IMR-90 (cell line): ENCODE measurements around the gene FOSL1. TPM values are rescaled to one million over a fixed set of nuclear protein-coding genes. Genes with fewer than 3 reads are reported as not detected.

Experiments used
- ATAC-seq: fragments of 200-7000 bp; cut with Tn5 transposase; 2 replicates; pipeline ENCODE4 v1.9.1; 2020; ENCODE audit warnings: low read depth, mild to moderate bottlenecking, moderate library complexity
- BruUV-seq: library from RNA; stranded (reverse); fragments of 400-500 nt; replicated peaks from 2 replicates; lab custom pipeline; 2021; lab: Mats Ljungman, UMichigan
- CTCF ChIA-PET: fragments of 300-600 bp; formaldehyde crosslinking; extraction: SDS; loops from one replicate; lab custom pipeline; 2021; ENCODE audit warnings: antibody characterized with exemption; lab: Yijun Ruan, JAX
- POLR2A ChIA-PET: fragments of 300-600 bp; sonication (Branson Sonifier 250); formaldehyde crosslinking; loops from one replicate; lab custom pipeline; 2022; ENCODE audit warnings: antibody characterized with exemption; ENCODE audit not compliant: unreplicated experiment; lab: Charles Lee
- DNase-seq: peaks from one replicate; pipeline ENCODE4 v3.0.0; 2013
- H2AFZ ChIP-seq: replicated peaks from 2 replicates; pipeline ENCODE3; 2013; ENCODE audit warnings: low read length, mild to moderate bottlenecking; ENCODE audit not compliant: poor library complexity
- H2AK5ac ChIP-seq: 2 replicates; pipeline ENCODE4 v1.6.1; 2013; ENCODE audit warnings: low read depth, low read length, inconsistent platforms
- H2AK9ac ChIP-seq: replicated peaks from 2 replicates; pipeline ENCODE3; 2013; ENCODE audit warnings: mild to moderate bottlenecking, low read depth, low read length, moderate library complexity; ENCODE audit not compliant: poor library complexity
- H2BK120ac ChIP-seq: 2 replicates; pipeline ENCODE4 v1.6.1; 2013; ENCODE audit warnings: low read depth, low read length, inconsistent platforms
- H2BK15ac ChIP-seq: 3 replicates; pipeline ENCODE4 v1.6.1; 2013; ENCODE audit warnings: low read depth, low read length, inconsistent platforms
- H2BK20ac ChIP-seq: 2 replicates; pipeline ENCODE4 v1.6.1; 2013; ENCODE audit warnings: low read depth, mild to moderate bottlenecking, inconsistent platforms, low read length, moderate library complexity
- H2BK5ac ChIP-seq: 2 replicates; pipeline ENCODE4 v1.6.1; 2013; ENCODE audit warnings: mild to moderate bottlenecking, low read depth, low read length, inconsistent platforms; ENCODE audit not compliant: poor library complexity, severe bottlenecking
- H3K14ac ChIP-seq: replicated peaks from 2 replicates; pipeline ENCODE4 v1.6.1; 2013; ENCODE audit warnings: low read depth, low read length, inconsistent platforms
- H3K18ac ChIP-seq: 2 replicates; pipeline ENCODE4 v1.6.1; 2013; ENCODE audit warnings: low read depth, low read length, control low read depth
- H3K23ac ChIP-seq: 2 replicates; pipeline ENCODE4 v1.6.1; 2013; ENCODE audit warnings: low read depth, low read length, inconsistent platforms
- H3K27ac ChIP-seq: 2 replicates; pipeline ENCODE4 v1.5.1; 2013; ENCODE audit warnings: mild to moderate bottlenecking, control low read depth, low read length; ENCODE audit not compliant: insufficient read depth
- H3K27me3 ChIP-seq: 2 replicates; pipeline ENCODE4 v1.6.1; 2013; ENCODE audit warnings: low read length; ENCODE audit not compliant: control insufficient read depth, insufficient read depth
- H3K36me3 ChIP-seq: 2 replicates; pipeline ENCODE4 v1.6.1; 2013; ENCODE audit warnings: low read length, mixed read lengths; ENCODE audit not compliant: control insufficient read depth, insufficient read depth
- H3K4ac ChIP-seq: 2 replicates; pipeline ENCODE4 v1.6.1; 2013; ENCODE audit warnings: low read depth, low read length, inconsistent platforms
- H3K4me1 ChIP-seq: 2 replicates; pipeline ENCODE4 v1.6.1; 2013; ENCODE audit warnings: low read length, mixed read lengths; ENCODE audit not compliant: control insufficient read depth, insufficient read depth
- H3K4me2 ChIP-seq: 2 replicates; pipeline ENCODE4 v1.6.1; 2013; ENCODE audit warnings: low read depth, mild to moderate bottlenecking, control low read depth, low read length, moderate library complexity
- H3K4me3 ChIP-seq: 2 replicates; pipeline ENCODE4 v1.5.1; 2013; ENCODE audit warnings: low read depth, mild to moderate bottlenecking, control low read depth, low read length, moderate library complexity; ENCODE audit not compliant: insufficient read depth
- H3K56ac ChIP-seq: 2 replicates; pipeline ENCODE4 v1.6.1; 2013; ENCODE audit warnings: low read length, inconsistent platforms; ENCODE audit not compliant: insufficient read depth; ENCODE audit errors: extremely low read depth
- H3K79me1 ChIP-seq, 2 experiments: 2 replicates each; pipeline ENCODE4 v1.6.1; 2013; ENCODE audit warnings: low read length in 2 of 2, inconsistent platforms in 1 of 2, low read depth in 1 of 2
- H3K9ac ChIP-seq: 2 replicates; pipeline ENCODE4 v1.6.1; 2013; ENCODE audit warnings: low read depth, low read length, control low read depth
- H3K9me1 ChIP-seq: 2 replicates; pipeline ENCODE4 v1.6.1; 2013; ENCODE audit warnings: low read length, inconsistent platforms; ENCODE audit not compliant: insufficient read depth
- H3K9me3 ChIP-seq: 2 replicates; pipeline ENCODE4 v1.6.1; 2013; ENCODE audit warnings: low read length; ENCODE audit not compliant: control insufficient read depth, insufficient read depth
- H4K20me1 ChIP-seq: 2 replicates; pipeline ENCODE4 v1.6.1; 2013; ENCODE audit warnings: low read length, inconsistent platforms; ENCODE audit not compliant: insufficient read depth
- H4K5ac ChIP-seq: 2 replicates; pipeline ENCODE4 v1.6.1; 2013; ENCODE audit warnings: mild to moderate bottlenecking, low read depth, low read length, control low read depth
- H4K8ac ChIP-seq, 2 experiments: 2 replicates each; pipeline ENCODE4 v1.6.1; 2013; ENCODE audit warnings: low read depth in 2 of 2, low read length in 2 of 2, control low read depth in 1 of 2, inconsistent platforms in 1 of 2
- H4K91ac ChIP-seq: 2 replicates; pipeline ENCODE4 v1.6.1; 2013; ENCODE audit warnings: low read depth, low read length, inconsistent platforms; ENCODE audit not compliant: insufficient read depth
- BHLHE40 ChIP-seq: fragments of 150-350 bp; IDR thresholded peaks from 2 replicates; pipeline ENCODE4 v1.6.1; 2016; ENCODE audit warnings: mild to moderate bottlenecking, low read depth, low read length
- CEBPB ChIP-seq: IDR thresholded peaks from 2 replicates; pipeline ENCODE4 v1.6.1; 2012; ENCODE audit warnings: low read depth, low read length, improper control_type of control experiment
- CHD1 ChIP-seq: IDR thresholded peaks from 2 replicates; pipeline ENCODE4 v1.6.1; 2012; ENCODE audit warnings: low read depth, low read length, improper control_type of control experiment
- ELK1 ChIP-seq: fragments of 150-350 bp; IDR thresholded peaks from 2 replicates; pipeline ENCODE4 v1.6.1; 2016; ENCODE audit warnings: low read depth, mild to moderate bottlenecking, low read length, moderate library complexity, borderline replicate concordance
- FOS ChIP-seq: fragments of 150-350 bp; IDR thresholded peaks from 2 replicates; pipeline ENCODE4 v1.6.1; 2016; ENCODE audit warnings: low read depth, low read length
- MAFK ChIP-seq: IDR thresholded peaks from 2 replicates; pipeline ENCODE4 v1.6.1; 2012; ENCODE audit warnings: low read depth, low read length, improper control_type of control experiment
- MAZ ChIP-seq: IDR thresholded peaks from 2 replicates; pipeline ENCODE4 v1.6.1; 2012; ENCODE audit warnings: low read depth, mild to moderate bottlenecking, low read length, improper control_type of control experiment, moderate library complexity, borderline replicate concordance
- MXI1 ChIP-seq: IDR thresholded peaks from 2 replicates; pipeline ENCODE4 v1.6.1; 2012; ENCODE audit warnings: low read depth, mild to moderate bottlenecking, low read length, moderate library complexity, borderline replicate concordance
- NFE2L2 ChIP-seq: fragments of 150-350 bp; IDR thresholded peaks from 2 replicates; pipeline ENCODE4 v1.6.1; 2016; ENCODE audit warnings: low read depth, mild to moderate bottlenecking, low read length
- POLR2A ChIP-seq: IDR thresholded peaks from 2 replicates; pipeline ENCODE4 v1.6.1; 2012; ENCODE audit warnings: mild to moderate bottlenecking, low read depth, low read length
- RAD21 ChIP-seq: IDR thresholded peaks from 2 replicates; pipeline ENCODE4 v1.6.1; 2012; ENCODE audit warnings: low read length, improper control_type of control experiment
- RCOR1 ChIP-seq: IDR thresholded peaks from 2 replicates; pipeline ENCODE4 v1.6.1; 2012; ENCODE audit warnings: mild to moderate bottlenecking, low read length, improper control_type of control experiment; ENCODE audit not compliant: insufficient replicate concordance
- RFX5 ChIP-seq: IDR thresholded peaks from 2 replicates; pipeline ENCODE4 v1.8.0; 2012; ENCODE audit warnings: low read depth, mild to moderate bottlenecking, low read length, moderate library complexity
- SMC3 ChIP-seq: fragments of 150-350 bp; IDR thresholded peaks from 2 replicates; pipeline ENCODE4 v1.6.1; 2016; ENCODE audit warnings: low read depth, mild to moderate bottlenecking, antibody characterized with exemption, low read length, moderate library complexity
- USF2 ChIP-seq: fragments of 150-350 bp; IDR thresholded peaks from 2 replicates; pipeline ENCODE4 v1.6.1; 2017; ENCODE audit warnings: mild to moderate bottlenecking, antibody characterized with exemption, low read length, low read depth
- WGBS, 2 experiments: methylation state at CpG; one replicate each; pipeline versions ENCODE4 v1.1.5 to v1.1.7; 2013; ENCODE audit warnings: missing lambda C conversion rate in 2 of 2; ENCODE audit not compliant: insufficient read length in 1 of 2; ENCODE audit errors: extremely low coverage in 2 of 2; 5-methylcytosine and 5-hydroxymethylcytosine counted together
- dilution Hi-C: fragments of 300-500 bp; cut with HindIII; formaldehyde crosslinking; loops from one replicate; pipeline ENCODE4 v1.14.3; 2018; ENCODE audit warnings: low sequenced_read_pairs; ENCODE audit not compliant: unreplicated experiment
- in situ Hi-C: fragments of 300-500 bp; cut with MboI; formaldehyde crosslinking; loops from 3 replicates; pipeline ENCODE4 v1.14.3; 2019; ENCODE audit warnings: low sequenced_read_pairs, inconsistent platforms, mixed read lengths
- intact Hi-C: fragments of 100-400 bp; cut with micrococcal nuclease; formaldehyde crosslinking; loops from 2 replicates; pipeline ENCODE4 v1.10.0; 2022
- polyA plus RNA-seq, 3 experiments: library from polyadenylated mRNA; depleted of rRNA; stranded (reverse); fragments of >200 nt; gene quantifications; 2 replicates each; pipeline ENCODE4 v1.2.3, GENCODE V29; 2012; ENCODE audit warnings: low replicate concordance in 1 of 3
- total RNA-seq: library from RNA; depleted of rRNA; stranded (reverse); fragments of >200 nt; gene quantifications from 2 replicates; pipeline ENCODE4 v1.2.3, GENCODE V29; 2012
- TF ChIP-seq, protein P1 (sequence below): conservative IDR thresholded peaks from 2 replicates; pipeline ENCODE4 v1.5.1; 2012; ENCODE audit warnings: mild to moderate bottlenecking, low read depth, low read length, improper control_type of control experiment

FOSL1 gene
- total and polyA plus RNA-seq, 2 of the 4 experiments (the other 2 are of a cell fraction): 17.2 to 107 TPM

DNA sequence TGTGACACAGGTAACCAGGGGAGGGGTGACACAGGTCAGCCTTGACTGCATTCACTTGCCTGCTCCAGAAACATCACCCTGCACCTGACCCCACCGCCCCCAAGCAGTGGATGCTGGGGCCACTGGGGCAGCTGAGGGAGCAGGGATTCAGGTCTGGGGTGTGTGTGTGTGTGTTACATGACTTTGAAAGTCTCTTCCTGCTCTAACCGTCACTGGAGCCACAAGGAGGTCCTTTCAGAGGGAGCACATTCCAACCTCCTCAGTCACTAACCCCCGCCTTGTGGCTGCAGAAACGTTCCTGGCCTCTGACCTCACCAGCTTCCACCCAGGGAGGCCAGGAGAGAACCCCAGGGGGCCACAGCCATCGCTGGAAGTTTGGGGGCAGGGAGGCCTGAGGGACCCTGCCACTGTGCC, 2.9 kb upstream of the FOSL1 start:
- ATAC-seq: peak; percentile 53

More for the DNA sequence above, 2.9 kb upstream of the FOSL1 start:
- Histone ChIP-seq H3K27ac (peak overlapping the region; percentile 97), H2BK5ac (peak overlapping the region; percentile 100), H2AK9ac (peak overlapping the region; percentile 99), H3K27me3 (no peaks in the 10 kb centered on the region), H2AK5ac (peak overlapping the region; percentile 100), H3K36me3 (peaks cover 3% of the 10 kb centered on the region), H3K56ac (peak overlapping the region; percentile 97), H3K4ac (peak overlapping the region; percentile 98), H3K18ac (peak overlapping the region; percentile 95), H2AFZ (peak overlapping the region; percentile 83), H4K8ac (peak overlapping the region; percentile 89 to 97), H3K14ac (peak overlapping the region; percentile 98), H3K9me1 (peaks cover 19% of the 10 kb centered on the region), H4K20me1 (peaks cover 17% of the 10 kb centered on the region), H3K79me1 (peaks cover 31 to 61% of the 10 kb centered on the region in 2 experiments), H4K91ac (peak overlapping the region; percentile 99), H3K4me3 (no peak overlapping the region), H3K9ac (peak overlapping the region; percentile 70; the same call in 1 of the 2 replicates), H2BK15ac (peak overlapping the region; percentile 98; the same call in 2 of the 3 replicates), H3K4me2 (peak overlapping the region; percentile 77), H2BK120ac (peak overlapping the region; percentile 100), H3K4me1 (peaks cover 20% of the 10 kb centered on the region), H4K5ac (peak overlapping the region; percentile 94), H3K23ac (peak overlapping the region; percentile 99), H2BK20ac (peak overlapping the region; percentile 99), H3K9me3 (no peaks in the 10 kb centered on the region)
- BruUV-seq: no TSS peak
- TF ChIP-seq FOS (peak; percentile 79), MAFK (no peak), RAD21 (no peak), MXI1 (no peak), USF2 (0 out of 2 replicates have a peak, but pooled peaks have one; percentile 2), BHLHE40 (peak; percentile 67), RCOR1 (no peak), NFE2L2 (peak; percentile 2; the same call in 1 of the 2 replicates), ELK1 (no peak), RFX5 (no peak), POLR2A (peak; percentile 70; the same call in 1 of the 2 replicates), CEBPB (no peak), SMC3 (no peak), MAZ (peak; percentile 76), CHD1 (no peak)
- TF ChIP-seq, protein P1, sequence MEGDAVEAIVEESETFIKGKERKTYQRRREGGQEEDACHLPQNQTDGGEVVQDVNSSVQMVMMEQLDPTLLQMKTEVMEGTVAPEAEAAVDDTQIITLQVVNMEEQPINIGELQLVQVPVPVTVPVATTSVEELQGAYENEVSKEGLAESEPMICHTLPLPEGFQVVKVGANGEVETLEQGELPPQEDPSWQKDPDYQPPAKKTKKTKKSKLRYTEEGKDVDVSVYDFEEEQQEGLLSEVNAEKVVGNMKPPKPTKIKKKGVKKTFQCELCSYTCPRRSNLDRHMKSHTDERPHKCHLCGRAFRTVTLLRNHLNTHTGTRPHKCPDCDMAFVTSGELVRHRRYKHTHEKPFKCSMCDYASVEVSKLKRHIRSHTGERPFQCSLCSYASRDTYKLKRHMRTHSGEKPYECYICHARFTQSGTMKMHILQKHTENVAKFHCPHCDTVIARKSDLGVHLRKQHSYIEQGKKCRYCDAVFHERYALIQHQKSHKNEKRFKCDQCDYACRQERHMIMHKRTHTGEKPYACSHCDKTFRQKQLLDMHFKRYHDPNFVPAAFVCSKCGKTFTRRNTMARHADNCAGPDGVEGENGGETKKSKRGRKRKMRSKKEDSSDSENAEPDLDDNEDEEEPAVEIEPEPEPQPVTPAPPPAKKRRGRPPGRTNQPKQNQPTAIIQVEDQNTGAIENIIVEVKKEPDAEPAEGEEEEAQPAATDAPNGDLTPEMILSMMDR: no peak
- peak; percentile 91 for DNase-seq
- intact Hi-C loops: loop anchor here (1.0 kb wide), 1 partner anchor 8 kb away; no protein-coding TSS in a partner anchor
- no CpG with 5 or more reads among the region's 5 CpGs for WGBS, 2 experiments
- dilution Hi-C loops: no loop called here
- in situ Hi-C loops: no loop called here
- POLR2A ChIA-PET: interaction anchor here (0.6 to 1.3 kb wide), 2 partner anchors 9 to 16 kb away, joined by 3 to 4 read pairs; no protein-coding TSS in a partner anchor
- CTCF ChIA-PET: no interaction called here
